GM23338 (cell line): ENCODE measurements around the gene NCKAP5. TPM values are rescaled to one million over a fixed set of nuclear protein-coding genes. Genes with fewer than 3 reads are reported as not detected.

ENCODE experiments used
- ATAC-seq: fragments of 200-7000 bp; cut with Tn5 transposase; 3 replicates; pipeline ENCODE4 v1.9.1; 2020
- DNase-seq: peaks from one replicate; pipeline ENCODE4 v3.0.0-alpha.2; 2015; ENCODE audit warnings: low spot score
- H2AFZ ChIP-seq: fragments of 200-600 bp; sonication (generic); 2 replicates; pipeline ENCODE4 v1.8.0; 2016; ENCODE audit warnings: antibody characterized with exemption, mild to moderate bottlenecking, moderate library complexity
- H3F3A ChIP-seq: fragments of 200-600 bp; sonication (generic); replicated peaks from 2 replicates; pipeline ENCODE4 v1.8.0; 2017; ENCODE audit warnings: antibody characterized with exemption, mixed run types, low read depth
- H3K27ac ChIP-seq: fragments of 200-600 bp; sonication (generic); 2 replicates; pipeline ENCODE4 v1.6.1; 2016; ENCODE audit warnings: low read depth
- H3K27me3 ChIP-seq: fragments of 200-600 bp; sonication (generic); 2 replicates; pipeline ENCODE4 v1.8.0; 2016; ENCODE audit warnings: mild to moderate bottlenecking, mixed run types, moderate library complexity; ENCODE audit not compliant: insufficient read depth
- H3K36me3 ChIP-seq: fragments of 200-600 bp; sonication (generic); 2 replicates; pipeline ENCODE4 v1.8.0; 2016; ENCODE audit warnings: mild to moderate bottlenecking; ENCODE audit not compliant: insufficient read depth
- H3K4me1 ChIP-seq: fragments of 200-600 bp; sonication (generic); 2 replicates; pipeline ENCODE4 v1.8.0; 2016; ENCODE audit warnings: mild to moderate bottlenecking, moderate library complexity; ENCODE audit not compliant: insufficient read depth
- H3K4me2 ChIP-seq: fragments of 200-600 bp; sonication (generic); 2 replicates; pipeline ENCODE4 v1.7.1; 2017; ENCODE audit warnings: mixed run types
- H3K4me3 ChIP-seq: fragments of 200-600 bp; sonication (generic); 2 replicates; pipeline ENCODE4 v1.6.1; 2016; ENCODE audit warnings: mixed run types
- H3K79me2 ChIP-seq: fragments of 200-600 bp; sonication (generic); replicated peaks from 2 replicates; pipeline ENCODE4 v1.8.0; 2017; ENCODE audit warnings: mild to moderate bottlenecking; ENCODE audit not compliant: insufficient read depth
- H3K9me2 ChIP-seq: fragments of 200-600 bp; sonication (generic); 2 replicates; pipeline ENCODE4 v1.8.0; 2017; ENCODE audit not compliant: insufficient read depth
- H4K20me1 ChIP-seq: fragments of 200-600 bp; sonication (generic); replicated peaks from 2 replicates; pipeline ENCODE4 v1.8.0; 2017; ENCODE audit warnings: mild to moderate bottlenecking; ENCODE audit not compliant: insufficient read depth
- H3K27ac Mint-ChIP-seq: 2 replicates; pipeline ENCODE4 v1.8.0; 2020; ENCODE audit warnings: inconsistent platforms, mild to moderate bottlenecking, moderate library complexity, mixed read lengths
- H3K27me3 Mint-ChIP-seq: 3 replicates; pipeline ENCODE4 v1.8.0; 2022; ENCODE audit warnings: low read depth, mild to moderate bottlenecking, moderate library complexity, mixed read lengths, inconsistent platforms; ENCODE audit not compliant: insufficient read depth, poor library complexity
- H3K36me3 Mint-ChIP-seq: 3 replicates; pipeline ENCODE4 v1.8.0; 2021; ENCODE audit warnings: low read depth, mild to moderate bottlenecking, inconsistent platforms, moderate library complexity, mixed read lengths
- H3K4me1 Mint-ChIP-seq: 3 replicates; pipeline ENCODE4 v1.8.0; 2020; ENCODE audit warnings: mild to moderate bottlenecking, inconsistent platforms, mixed read lengths
- H3K4me3 Mint-ChIP-seq: 3 replicates; pipeline ENCODE4 v1.8.0; 2021; ENCODE audit warnings: moderate library complexity, mild to moderate bottlenecking, inconsistent platforms, mixed read lengths
- H3K9me3 Mint-ChIP-seq: 3 replicates; pipeline ENCODE4 v1.8.0; 2020; ENCODE audit warnings: moderate library complexity, mild to moderate bottlenecking, inconsistent platforms, mixed read lengths
- CREB1 ChIP-seq: fragments of 250-450 bp; sonication (Bioruptor Pico); IDR thresholded peaks from 2 replicates; pipeline ENCODE4 v1.5.0; 2020; ENCODE audit warnings: low read depth, mild to moderate bottlenecking, moderate library complexity
- EZH2 ChIP-seq: fragments of 200-600 bp; sonication (generic); IDR thresholded peaks from one replicate; pipeline ENCODE4 v1.8.0; 2017; ENCODE audit warnings: antibody characterized with exemption, mild to moderate bottlenecking, low read depth; ENCODE audit not compliant: unreplicated experiment
- EZH2phosphoT487 ChIP-seq: fragments of 200-600 bp; sonication (generic); IDR thresholded peaks from one replicate; pipeline ENCODE4 v1.8.1; 2018; ENCODE audit warnings: antibody characterized with exemption; ENCODE audit not compliant: unreplicated experiment
- JUNB ChIP-seq: IDR thresholded peaks from one replicate; pipeline ENCODE4 v1.6.1; 2016; ENCODE audit warnings: antibody characterized with exemption; ENCODE audit not compliant: unreplicated experiment
- NANOG ChIP-seq: IDR thresholded peaks from 2 replicates; pipeline ENCODE4 v1.6.1; 2016; ENCODE audit warnings: antibody characterized with exemption, borderline replicate concordance
- POLR2AphosphoS5 ChIP-seq: IDR thresholded peaks from 2 replicates; pipeline ENCODE4 v1.6.1; 2016; ENCODE audit warnings: antibody characterized with exemption, low read depth
- STAT1 ChIP-seq: IDR thresholded peaks from one replicate; pipeline ENCODE4 v1.6.1; 2016; ENCODE audit warnings: antibody characterized with exemption; ENCODE audit not compliant: unreplicated experiment
- ZNF114 ChIP-seq: fragments of 250-450 bp; sonication (Bioruptor Pico); IDR thresholded peaks from 2 replicates; pipeline ENCODE4 v1.5.0; 2020; ENCODE audit warnings: mild to moderate bottlenecking, moderate library complexity
- ZNF331 ChIP-seq: fragments of 250-450 bp; sonication (Bioruptor Pico); IDR thresholded peaks from 2 replicates; pipeline ENCODE4 v1.5.0; 2020; ENCODE audit warnings: low read depth, mild to moderate bottlenecking, moderate library complexity
- polyA plus RNA-seq: library from polyadenylated mRNA; unstranded; fragments of >200 nt; fragmentation: Nextera tagmentation; extraction: Ambion mirVana; gene quantifications from 2 replicates; pipeline ENCODE4 v1.2.1, GENCODE V29; 2016
- total RNA-seq: library from RNA; depleted of rRNA; stranded (reverse); fragments of >200 nt; shearing (Covaris generic); gene quantifications from 2 replicates; pipeline ENCODE4 v1.2.3, GENCODE V29; 2014
- TF ChIP-seq, protein P1 (sequence below), 2 experiments: fragments of 200-600 bp in 1 of 2; sonication (generic) in 1 of 2; conservative IDR thresholded peaks; 2 replicates each; pipeline versions ENCODE4 v1.5.1 to v1.6.1; 2016 to 2017; ENCODE audit warnings: antibody characterized with exemption in 2 of 2, low read depth in 2 of 2, mild to moderate bottlenecking in 2 of 2, moderate library complexity in 1 of 2
- TF ChIP-seq, protein P2 (sequence below): IDR thresholded peaks from one replicate; pipeline ENCODE4 v1.6.1; 2018; ENCODE audit warnings: antibody characterized with exemption; ENCODE audit not compliant: unreplicated experiment
- TF ChIP-seq, protein P3 (sequence below): fragments of 250-450 bp; sonication (Bioruptor Pico); IDR thresholded peaks from 2 replicates; pipeline ENCODE4 v1.5.0; 2020; ENCODE audit warnings: mild to moderate bottlenecking, moderate library complexity
- TF ChIP-seq, protein P4 (sequence below): IDR thresholded peaks from 2 replicates; pipeline ENCODE4 v1.6.1; 2016; ENCODE audit warnings: antibody characterized with exemption

Gene NCKAP5
- total and polyA plus RNA-seq, 2 experiments from 2014 or later: 0.34 to 0.73 TPM

DNA sequence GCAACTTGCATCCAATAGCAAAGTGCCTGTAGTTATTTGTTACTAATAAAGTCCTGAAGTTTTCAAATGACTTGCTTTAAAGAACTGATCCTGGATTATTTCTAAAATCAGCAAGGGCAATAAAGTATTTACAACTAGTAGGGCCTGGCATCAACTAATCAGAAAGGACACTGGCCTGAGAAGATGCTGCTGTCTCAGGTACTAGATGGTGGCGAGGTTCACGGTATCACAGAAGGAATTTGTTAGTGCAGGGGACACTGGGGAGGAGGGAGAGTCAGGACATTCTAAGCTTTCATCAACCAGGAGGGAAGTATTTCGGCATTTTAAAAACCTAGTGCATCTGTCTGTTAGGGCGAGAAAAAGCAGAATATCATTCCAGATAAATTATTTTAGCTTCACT, 458.1 kb downstream of the NCKAP5 start:
- no peak overlapping the region for H3K27ac ChIP-seq

More for the DNA sequence above, 458.1 kb downstream of the NCKAP5 start:
- TF ChIP-seq STAT1 (no peak), ZNF331 (CRISPR knock-in tag) (no peak), EZH2 (no peak), EZH2phosphoT487 (no peak), CREB1 (CRISPR knock-in tag) (no peak), ZNF114 (no peak), JUNB (no peak), NANOG (no peak), POLR2AphosphoS5 (no peak)
- TF ChIP-seq, protein P1, sequence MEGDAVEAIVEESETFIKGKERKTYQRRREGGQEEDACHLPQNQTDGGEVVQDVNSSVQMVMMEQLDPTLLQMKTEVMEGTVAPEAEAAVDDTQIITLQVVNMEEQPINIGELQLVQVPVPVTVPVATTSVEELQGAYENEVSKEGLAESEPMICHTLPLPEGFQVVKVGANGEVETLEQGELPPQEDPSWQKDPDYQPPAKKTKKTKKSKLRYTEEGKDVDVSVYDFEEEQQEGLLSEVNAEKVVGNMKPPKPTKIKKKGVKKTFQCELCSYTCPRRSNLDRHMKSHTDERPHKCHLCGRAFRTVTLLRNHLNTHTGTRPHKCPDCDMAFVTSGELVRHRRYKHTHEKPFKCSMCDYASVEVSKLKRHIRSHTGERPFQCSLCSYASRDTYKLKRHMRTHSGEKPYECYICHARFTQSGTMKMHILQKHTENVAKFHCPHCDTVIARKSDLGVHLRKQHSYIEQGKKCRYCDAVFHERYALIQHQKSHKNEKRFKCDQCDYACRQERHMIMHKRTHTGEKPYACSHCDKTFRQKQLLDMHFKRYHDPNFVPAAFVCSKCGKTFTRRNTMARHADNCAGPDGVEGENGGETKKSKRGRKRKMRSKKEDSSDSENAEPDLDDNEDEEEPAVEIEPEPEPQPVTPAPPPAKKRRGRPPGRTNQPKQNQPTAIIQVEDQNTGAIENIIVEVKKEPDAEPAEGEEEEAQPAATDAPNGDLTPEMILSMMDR (conservative IDR thresholded peaks at IDR 0.05; ENCODE audit: low read depth in 2 of 2): no peak
- TF ChIP-seq, protein P2, sequence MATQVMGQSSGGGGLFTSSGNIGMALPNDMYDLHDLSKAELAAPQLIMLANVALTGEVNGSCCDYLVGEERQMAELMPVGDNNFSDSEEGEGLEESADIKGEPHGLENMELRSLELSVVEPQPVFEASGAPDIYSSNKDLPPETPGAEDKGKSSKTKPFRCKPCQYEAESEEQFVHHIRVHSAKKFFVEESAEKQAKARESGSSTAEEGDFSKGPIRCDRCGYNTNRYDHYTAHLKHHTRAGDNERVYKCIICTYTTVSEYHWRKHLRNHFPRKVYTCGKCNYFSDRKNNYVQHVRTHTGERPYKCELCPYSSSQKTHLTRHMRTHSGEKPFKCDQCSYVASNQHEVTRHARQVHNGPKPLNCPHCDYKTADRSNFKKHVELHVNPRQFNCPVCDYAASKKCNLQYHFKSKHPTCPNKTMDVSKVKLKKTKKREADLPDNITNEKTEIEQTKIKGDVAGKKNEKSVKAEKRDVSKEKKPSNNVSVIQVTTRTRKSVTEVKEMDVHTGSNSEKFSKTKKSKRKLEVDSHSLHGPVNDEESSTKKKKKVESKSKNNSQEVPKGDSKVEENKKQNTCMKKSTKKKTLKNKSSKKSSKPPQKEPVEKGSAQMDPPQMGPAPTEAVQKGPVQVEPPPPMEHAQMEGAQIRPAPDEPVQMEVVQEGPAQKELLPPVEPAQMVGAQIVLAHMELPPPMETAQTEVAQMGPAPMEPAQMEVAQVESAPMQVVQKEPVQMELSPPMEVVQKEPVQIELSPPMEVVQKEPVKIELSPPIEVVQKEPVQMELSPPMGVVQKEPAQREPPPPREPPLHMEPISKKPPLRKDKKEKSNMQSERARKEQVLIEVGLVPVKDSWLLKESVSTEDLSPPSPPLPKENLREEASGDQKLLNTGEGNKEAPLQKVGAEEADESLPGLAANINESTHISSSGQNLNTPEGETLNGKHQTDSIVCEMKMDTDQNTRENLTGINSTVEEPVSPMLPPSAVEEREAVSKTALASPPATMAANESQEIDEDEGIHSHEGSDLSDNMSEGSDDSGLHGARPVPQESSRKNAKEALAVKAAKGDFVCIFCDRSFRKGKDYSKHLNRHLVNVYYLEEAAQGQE: no peak
- TF ChIP-seq, protein P3, sequence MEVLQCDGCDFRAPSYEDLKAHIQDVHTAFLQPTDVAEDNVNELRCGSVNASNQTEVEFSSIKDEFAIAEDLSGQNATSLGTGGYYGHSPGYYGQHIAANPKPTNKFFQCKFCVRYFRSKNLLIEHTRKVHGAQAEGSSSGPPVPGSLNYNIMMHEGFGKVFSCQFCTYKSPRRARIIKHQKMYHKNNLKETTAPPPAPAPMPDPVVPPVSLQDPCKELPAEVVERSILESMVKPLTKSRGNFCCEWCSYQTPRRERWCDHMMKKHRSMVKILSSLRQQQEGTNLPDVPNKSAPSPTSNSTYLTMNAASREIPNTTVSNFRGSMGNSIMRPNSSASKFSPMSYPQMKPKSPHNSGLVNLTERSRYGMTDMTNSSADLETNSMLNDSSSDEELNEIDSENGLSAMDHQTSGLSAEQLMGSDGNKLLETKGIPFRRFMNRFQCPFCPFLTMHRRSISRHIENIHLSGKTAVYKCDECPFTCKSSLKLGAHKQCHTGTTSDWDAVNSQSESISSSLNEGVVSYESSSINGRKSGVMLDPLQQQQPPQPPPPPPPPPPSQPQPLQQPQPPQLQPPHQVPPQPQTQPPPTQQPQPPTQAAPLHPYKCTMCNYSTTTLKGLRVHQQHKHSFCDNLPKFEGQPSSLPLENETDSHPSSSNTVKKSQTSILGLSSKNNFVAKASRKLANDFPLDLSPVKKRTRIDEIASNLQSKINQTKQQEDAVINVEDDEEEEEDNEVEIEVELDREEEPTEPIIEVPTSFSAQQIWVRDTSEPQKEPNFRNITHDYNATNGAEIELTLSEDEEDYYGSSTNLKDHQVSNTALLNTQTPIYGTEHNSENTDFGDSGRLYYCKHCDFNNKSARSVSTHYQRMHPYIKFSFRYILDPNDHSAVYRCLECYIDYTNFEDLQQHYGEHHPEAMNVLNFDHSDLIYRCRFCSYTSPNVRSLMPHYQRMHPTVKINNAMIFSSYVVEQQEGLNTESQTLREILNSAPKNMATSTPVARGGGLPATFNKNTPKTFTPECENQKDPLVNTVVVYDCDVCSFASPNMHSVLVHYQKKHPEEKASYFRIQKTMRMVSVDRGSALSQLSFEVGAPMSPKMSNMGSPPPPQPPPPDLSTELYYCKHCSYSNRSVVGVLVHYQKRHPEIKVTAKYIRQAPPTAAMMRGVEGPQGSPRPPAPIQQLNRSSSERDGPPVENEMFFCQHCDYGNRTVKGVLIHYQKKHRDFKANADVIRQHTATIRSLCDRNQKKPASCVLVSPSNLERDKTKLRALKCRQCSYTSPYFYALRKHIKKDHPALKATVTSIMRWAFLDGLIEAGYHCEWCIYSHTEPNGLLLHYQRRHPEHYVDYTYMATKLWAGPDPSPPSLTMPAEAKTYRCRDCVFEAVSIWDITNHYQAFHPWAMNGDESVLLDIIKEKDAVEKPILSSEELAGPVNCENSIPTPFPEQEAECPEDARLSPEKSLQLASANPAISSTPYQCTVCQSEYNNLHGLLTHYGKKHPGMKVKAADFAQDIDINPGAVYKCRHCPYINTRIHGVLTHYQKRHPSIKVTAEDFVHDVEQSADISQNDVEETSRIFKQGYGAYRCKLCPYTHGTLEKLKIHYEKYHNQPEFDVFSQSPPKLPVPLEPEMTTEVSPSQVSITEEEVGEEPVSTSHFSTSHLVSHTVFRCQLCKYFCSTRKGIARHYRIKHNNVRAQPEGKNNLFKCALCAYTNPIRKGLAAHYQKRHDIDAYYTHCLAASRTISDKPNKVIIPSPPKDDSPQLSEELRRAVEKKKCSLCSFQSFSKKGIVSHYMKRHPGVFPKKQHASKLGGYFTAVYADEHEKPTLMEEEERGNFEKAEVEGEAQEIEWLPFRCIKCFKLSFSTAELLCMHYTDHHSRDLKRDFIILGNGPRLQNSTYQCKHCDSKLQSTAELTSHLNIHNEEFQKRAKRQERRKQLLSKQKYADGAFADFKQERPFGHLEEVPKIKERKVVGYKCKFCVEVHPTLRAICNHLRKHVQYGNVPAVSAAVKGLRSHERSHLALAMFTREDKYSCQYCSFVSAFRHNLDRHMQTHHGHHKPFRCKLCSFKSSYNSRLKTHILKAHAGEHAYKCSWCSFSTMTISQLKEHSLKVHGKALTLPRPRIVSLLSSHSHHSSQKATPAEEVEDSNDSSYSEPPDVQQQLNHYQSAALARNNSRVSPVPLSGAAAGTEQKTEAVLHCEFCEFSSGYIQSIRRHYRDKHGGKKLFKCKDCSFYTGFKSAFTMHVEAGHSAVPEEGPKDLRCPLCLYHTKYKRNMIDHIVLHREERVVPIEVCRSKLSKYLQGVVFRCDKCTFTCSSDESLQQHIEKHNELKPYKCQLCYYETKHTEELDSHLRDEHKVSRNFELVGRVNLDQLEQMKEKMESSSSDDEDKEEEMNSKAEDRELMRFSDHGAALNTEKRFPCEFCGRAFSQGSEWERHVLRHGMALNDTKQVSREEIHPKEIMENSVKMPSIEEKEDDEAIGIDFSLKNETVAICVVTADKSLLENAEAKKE (CRISPR knock-in tag): no peak
- TF ChIP-seq, protein P4, sequence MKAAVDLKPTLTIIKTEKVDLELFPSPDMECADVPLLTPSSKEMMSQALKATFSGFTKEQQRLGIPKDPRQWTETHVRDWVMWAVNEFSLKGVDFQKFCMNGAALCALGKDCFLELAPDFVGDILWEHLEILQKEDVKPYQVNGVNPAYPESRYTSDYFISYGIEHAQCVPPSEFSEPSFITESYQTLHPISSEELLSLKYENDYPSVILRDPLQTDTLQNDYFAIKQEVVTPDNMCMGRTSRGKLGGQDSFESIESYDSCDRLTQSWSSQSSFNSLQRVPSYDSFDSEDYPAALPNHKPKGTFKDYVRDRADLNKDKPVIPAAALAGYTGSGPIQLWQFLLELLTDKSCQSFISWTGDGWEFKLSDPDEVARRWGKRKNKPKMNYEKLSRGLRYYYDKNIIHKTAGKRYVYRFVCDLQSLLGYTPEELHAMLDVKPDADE: no peak
- Histone ChIP-seq H3K79me2 (no peaks in the 10 kb centered on the region), H4K20me1 (no peaks in the 10 kb centered on the region), H3K9me2 (no peaks in the 10 kb centered on the region), H3K36me3 (no peaks in the 10 kb centered on the region), H2AFZ (no peak overlapping the region), H3K4me1 (no peaks in the 10 kb centered on the region), H3K4me2 (no peak overlapping the region), H3F3A (no peaks in the 10 kb centered on the region), H3K27me3 (no peaks in the 10 kb centered on the region), H3K4me3 (no peak overlapping the region)
- no peaks in the 10 kb centered on the region for H3K4me1 Mint-ChIP-seq
- DNase-seq (no peak), ATAC-seq (no peak)
- H3K4me3 Mint-ChIP-seq: no peak overlapping the region
- H3K9me3 Mint-ChIP-seq: no peaks in the 10 kb centered on the region
- no peak overlapping the region for H3K27ac Mint-ChIP-seq
- H3K36me3 Mint-ChIP-seq: no peaks in the 10 kb centered on the region
- no peaks in the 10 kb centered on the region for H3K27me3 Mint-ChIP-seq
